Measurements from ENCODE around the gene MAGEB1.

The MAGEB1 gene

GRCh38 chrX:30262763-30263162 lies 15.8 kb downstream of the MAGEB1 start:
- no peak for DNase-seq (ENCODE audit: low read depth)
- H3K4me3 ChIP-seq (ENCODE audit: low read length), result no peak overlapping the region
- TF ChIP-seq CTCF (conservative IDR thresholded peaks at IDR 0.05; ENCODE audit: low read depth, low read length), result no peak

GRCh38 chrX:30270639-30271038 lies 23.7 kb downstream of the MAGEB1 start:
- no peak for DNase-seq (ENCODE audit: low read depth)
- no peak overlapping the region for H3K4me3 ChIP-seq (ENCODE audit: low read length)
- TF ChIP-seq CTCF (conservative IDR thresholded peaks at IDR 0.05; ENCODE audit: low read depth, low read length), result no peak

GRCh38 chrX:30275498-30275897 lies 28.6 kb downstream of the MAGEB1 start:
- no peak for DNase-seq (ENCODE audit: low read depth)
- no peak for TF ChIP-seq CTCF (conservative IDR thresholded peaks at IDR 0.05; ENCODE audit: low read depth, low read length)
- H3K4me3 ChIP-seq (ENCODE audit: low read length), result no peak overlapping the region

- no peak for TF ChIP-seq CTCF (conservative IDR thresholded peaks at IDR 0.05; ENCODE audit: low read depth, low read length)
- no peak for DNase-seq (ENCODE audit: low read depth)
- no peak overlapping the region for H3K4me3 ChIP-seq (ENCODE audit: low read length)
Observed at GRCh38 chrX:30278365-30278764, 31.4 kb downstream of the MAGEB1 start.

- no peak for TF ChIP-seq CTCF (conservative IDR thresholded peaks at IDR 0.05; ENCODE audit: low read depth, low read length)
- DNase-seq (ENCODE audit: low read depth), result no peak
Observed at GRCh38 chrX:30280428-30280827, 33.5 kb downstream of the MAGEB1 start.

GRCh38 chrX:30282527-30282926 lies 35.6 kb downstream of the MAGEB1 start:
- DNase-seq (ENCODE audit: low read depth), result no peak
- no peak overlapping the region for H3K4me3 ChIP-seq (ENCODE audit: low read length)
- TF ChIP-seq CTCF (conservative IDR thresholded peaks at IDR 0.05; ENCODE audit: low read depth, low read length), result no peak

More at GRCh38 chrX:30280428-30280827, 33.5 kb downstream of the MAGEB1 start:
- H3K4me3 ChIP-seq (ENCODE audit: low read length), result no peak overlapping the region

- no peak for TF ChIP-seq CTCF (conservative IDR thresholded peaks at IDR 0.05; ENCODE audit: low read depth, low read length)
- DNase-seq (ENCODE audit: low read depth), result peak; percentile 67
- H3K4me3 ChIP-seq (ENCODE audit: low read length), result no peak overlapping the region
Observed at GRCh38 chrX:30283456-30284200, 36.7 kb downstream of the MAGEB1 start.

Data from retinal pigment epithelial cell (primary cell).